WERI-Rb-1 (cell line): Measurements from ENCODE around the gene FAM13A.
"Not testable (repeated sequence)": the region's sequence is repeated elsewhere in the genome, so short reads cannot be mapped to it uniquely, and the experiment has no call there.

Experiments
- DNase-seq: peaks from one replicate; pipeline ENCODE4 v3.0.0-alpha.2; 2020
- H3K27ac ChIP-seq: fragments of 250-450 bp; sonication (Bioruptor Pico); 2 replicates; pipeline ENCODE4 v1.5.1; 2020; ENCODE audit warnings: mild to moderate bottlenecking, moderate library complexity
- H3K27me3 ChIP-seq: fragments of 250-450 bp; sonication (Bioruptor Pico); 2 replicates; pipeline ENCODE4 v1.5.1; 2021; ENCODE audit warnings: mild to moderate bottlenecking, low read depth, moderate library complexity; ENCODE audit not compliant: insufficient read depth, severe bottlenecking
- H3K36me3 ChIP-seq: fragments of 250-450 bp; sonication (Bioruptor Pico); 2 replicates; pipeline ENCODE4 v1.5.1; 2020; ENCODE audit warnings: mild to moderate bottlenecking, moderate library complexity
- H3K4me3 ChIP-seq: 2 replicates; pipeline ENCODE4 v1.5.1; 2011; ENCODE audit warnings: low read depth, mild to moderate bottlenecking, control low read depth, low read length
- H3K9me3 ChIP-seq: fragments of 250-450 bp; sonication (Bioruptor Pico); 2 replicates; pipeline ENCODE4 v1.5.1; 2021; ENCODE audit warnings: mild to moderate bottlenecking, moderate library complexity; ENCODE audit not compliant: severe bottlenecking
- TF ChIP-seq, protein P1 (sequence below): IDR thresholded peaks from 2 replicates; pipeline ENCODE4 v1.5.1; 2011; ENCODE audit warnings: low read depth, mild to moderate bottlenecking, control low read depth, inconsistent platforms, low read length

The FAM13A gene

DNA sequence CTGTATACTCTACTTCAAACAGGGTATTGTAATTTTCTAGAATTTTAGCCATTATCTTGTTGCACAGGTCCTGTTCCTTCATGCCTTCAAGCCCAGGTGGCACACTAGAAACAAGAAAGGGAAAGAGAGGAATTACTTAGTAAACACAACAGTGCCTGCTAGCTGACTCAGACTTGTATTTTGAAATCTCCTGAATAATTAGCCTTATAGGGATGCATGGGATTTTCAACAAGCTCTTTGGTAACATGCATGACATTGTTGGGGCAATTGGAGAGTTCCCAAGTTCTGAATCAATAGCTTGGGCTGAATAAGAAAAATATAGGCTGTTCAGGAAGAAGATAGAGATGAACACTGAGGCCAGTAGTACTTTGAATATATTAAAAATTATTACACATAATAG is 118.8 kb downstream of the FAM13A start:
- no peaks in the 10 kb centered on the region for H3K27me3 ChIP-seq
- no peak overlapping the region for H3K27ac ChIP-seq
- DNase-seq = no peak
- TF ChIP-seq, protein P1, sequence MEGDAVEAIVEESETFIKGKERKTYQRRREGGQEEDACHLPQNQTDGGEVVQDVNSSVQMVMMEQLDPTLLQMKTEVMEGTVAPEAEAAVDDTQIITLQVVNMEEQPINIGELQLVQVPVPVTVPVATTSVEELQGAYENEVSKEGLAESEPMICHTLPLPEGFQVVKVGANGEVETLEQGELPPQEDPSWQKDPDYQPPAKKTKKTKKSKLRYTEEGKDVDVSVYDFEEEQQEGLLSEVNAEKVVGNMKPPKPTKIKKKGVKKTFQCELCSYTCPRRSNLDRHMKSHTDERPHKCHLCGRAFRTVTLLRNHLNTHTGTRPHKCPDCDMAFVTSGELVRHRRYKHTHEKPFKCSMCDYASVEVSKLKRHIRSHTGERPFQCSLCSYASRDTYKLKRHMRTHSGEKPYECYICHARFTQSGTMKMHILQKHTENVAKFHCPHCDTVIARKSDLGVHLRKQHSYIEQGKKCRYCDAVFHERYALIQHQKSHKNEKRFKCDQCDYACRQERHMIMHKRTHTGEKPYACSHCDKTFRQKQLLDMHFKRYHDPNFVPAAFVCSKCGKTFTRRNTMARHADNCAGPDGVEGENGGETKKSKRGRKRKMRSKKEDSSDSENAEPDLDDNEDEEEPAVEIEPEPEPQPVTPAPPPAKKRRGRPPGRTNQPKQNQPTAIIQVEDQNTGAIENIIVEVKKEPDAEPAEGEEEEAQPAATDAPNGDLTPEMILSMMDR = no peak
- H3K4me3 ChIP-seq = no peak overlapping the region
- H3K9me3 ChIP-seq = no peaks in the 10 kb centered on the region
- H3K36me3 ChIP-seq = peaks cover 3% of the 10 kb centered on the region; the same call in 1 of the 2 replicates

GRCh38 chr4:88937081-88937480 is 119.9 kb downstream of the FAM13A start:
- no peak overlapping the region for H3K27ac ChIP-seq
- H3K27me3 ChIP-seq = no peaks in the 10 kb centered on the region
- peaks cover 3% of the 10 kb centered on the region; the same call in 1 of the 2 replicates for H3K36me3 ChIP-seq
- no peak overlapping the region for H3K4me3 ChIP-seq
- no peak for DNase-seq
- TF ChIP-seq, protein P1 = no peak
- H3K9me3 ChIP-seq = no peaks in the 10 kb centered on the region

- DNase-seq = no peak
- TF ChIP-seq, protein P1 = no peak
- Histone ChIP-seq H3K27ac (no peak overlapping the region), H3K4me3 (no peak overlapping the region), H3K36me3 (peaks cover 3% of the 10 kb centered on the region), H3K9me3 (no peaks in the 10 kb centered on the region), H3K27me3 (no peaks in the 10 kb centered on the region)
Measured at GRCh38 chr4:88933414-88934160, 123.4 kb downstream of the FAM13A start.

GRCh38 chr4:88928852-88929251 is 128.1 kb downstream of the FAM13A start:
- TF ChIP-seq, protein P1 = no peak
- Histone ChIP-seq H3K4me3 (no peak overlapping the region), H3K27ac (no peak overlapping the region), H3K9me3 (peaks cover 3% of the 10 kb centered on the region), H3K27me3 (no peaks in the 10 kb centered on the region), H3K36me3 (no peaks in the 10 kb centered on the region; the same call in 1 of the 2 replicates)
- no peak for DNase-seq

GRCh38 chr4:88927420-88927819 is 129.6 kb downstream of the FAM13A start:
- TF ChIP-seq, protein P1 = no peak
- DNase-seq = no peak
- no peak overlapping the region for H3K4me3 ChIP-seq

GRCh38 chr4:88919056-88919455 is 137.9 kb downstream of the FAM13A start:
- Histone ChIP-seq H3K27ac (no peak overlapping the region), H3K36me3 (no peaks in the 10 kb centered on the region), H3K9me3 (peaks cover 8% of the 10 kb centered on the region), H3K4me3 (no peak overlapping the region), H3K27me3 (no peaks in the 10 kb centered on the region)
- TF ChIP-seq, protein P1 = no peak
- no peak for DNase-seq

More at GRCh38 chr4:88927420-88927819, 129.6 kb downstream of the FAM13A start:
- no peak overlapping the region for H3K27ac ChIP-seq
- H3K9me3 ChIP-seq = peaks cover 3% of the 10 kb centered on the region
- no peaks in the 10 kb centered on the region for H3K27me3 ChIP-seq
- no peaks in the 10 kb centered on the region; the same call in 1 of the 2 replicates for H3K36me3 ChIP-seq

GRCh38 chr4:88913181-88913580 is 143.8 kb downstream of the FAM13A start:
- H3K27ac ChIP-seq, DNase-seq, H3K9me3 ChIP-seq, H3K4me3 ChIP-seq, H3K36me3 ChIP-seq, H3K27me3 ChIP-seq: not testable (repeated sequence)
